ENCODE data around the gene SCGN.
"Not testable (repeated sequence)": the region's sequence is repeated elsewhere in the genome, so short reads cannot be mapped to it uniquely, and the experiment has no call there.

The SCGN gene

DNA sequence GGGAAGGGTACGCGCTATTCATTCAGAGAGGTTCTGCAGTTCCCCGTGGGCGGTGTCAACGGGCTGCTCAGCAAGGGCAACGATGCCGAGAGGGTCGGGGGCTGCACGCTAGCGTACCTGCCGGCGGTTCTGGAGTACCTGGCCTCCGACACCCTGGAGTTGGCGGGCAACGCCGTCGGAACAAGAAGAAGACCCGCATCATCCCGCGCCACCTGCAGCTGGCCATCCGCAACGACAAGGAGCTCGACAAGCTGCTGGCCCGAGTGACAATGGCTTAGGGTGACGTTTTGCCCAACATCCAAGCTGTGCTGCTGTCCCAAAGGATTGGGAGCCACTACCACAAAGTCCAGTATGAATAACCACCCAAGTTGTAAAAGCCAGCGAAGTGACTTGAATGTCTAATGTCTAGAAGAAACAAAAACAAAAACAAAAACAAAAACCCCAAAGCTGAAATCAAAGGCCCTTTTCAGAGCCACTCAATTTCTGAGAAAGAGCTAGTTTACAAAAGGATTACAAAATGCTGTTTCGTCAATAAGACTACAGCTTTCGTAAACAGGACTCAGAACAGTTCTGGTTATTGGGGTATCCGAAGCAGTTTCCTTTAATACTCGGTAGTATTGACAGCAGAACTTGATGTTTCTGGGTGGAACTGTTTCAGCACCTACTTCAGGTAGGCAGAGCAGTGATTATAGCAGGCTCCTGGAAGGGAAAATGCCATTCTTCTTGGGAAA, 80.6 kb downstream of the SCGN start:
- no peak for DNase-seq

DNA sequence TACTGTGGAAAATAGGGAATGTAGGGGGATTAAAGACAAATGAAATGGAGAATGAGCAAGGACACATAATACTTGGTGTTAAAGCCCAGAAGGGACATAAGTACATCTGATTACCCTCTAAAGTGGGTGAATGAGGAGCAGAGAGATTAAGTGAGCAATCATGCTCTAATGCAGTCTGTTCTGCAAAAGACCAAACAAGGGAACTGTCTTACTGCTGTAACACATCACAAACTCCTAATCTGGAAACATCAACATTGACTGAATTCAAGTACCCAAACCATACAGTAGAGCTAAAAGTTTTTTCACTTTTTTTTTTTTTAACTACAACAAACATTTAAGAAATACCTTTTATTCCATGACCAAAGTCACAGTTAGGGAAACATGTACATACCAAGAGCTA, 83.2 kb downstream of the SCGN start:
- no peak for DNase-seq

DNA sequence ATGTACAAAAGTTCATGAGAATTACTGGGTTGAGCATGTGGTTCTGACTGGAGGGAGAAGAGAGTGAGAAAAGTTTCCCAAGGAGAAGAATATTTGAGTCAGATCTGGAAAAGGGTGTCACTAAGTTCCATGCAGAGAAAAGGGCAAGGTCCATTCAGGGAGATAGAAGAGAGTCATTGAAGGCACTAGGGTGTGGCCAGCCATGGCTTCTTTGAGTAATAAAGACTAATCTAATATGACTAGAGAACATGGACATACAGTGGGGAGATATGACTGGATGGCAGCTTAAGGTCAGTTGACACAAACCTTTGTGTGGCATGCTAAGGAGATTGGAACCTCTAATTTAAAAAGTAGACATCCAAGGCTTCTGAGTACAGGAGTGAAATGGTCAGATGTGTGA, 91.9 kb downstream of the SCGN start:
- no peak for DNase-seq

DNA sequence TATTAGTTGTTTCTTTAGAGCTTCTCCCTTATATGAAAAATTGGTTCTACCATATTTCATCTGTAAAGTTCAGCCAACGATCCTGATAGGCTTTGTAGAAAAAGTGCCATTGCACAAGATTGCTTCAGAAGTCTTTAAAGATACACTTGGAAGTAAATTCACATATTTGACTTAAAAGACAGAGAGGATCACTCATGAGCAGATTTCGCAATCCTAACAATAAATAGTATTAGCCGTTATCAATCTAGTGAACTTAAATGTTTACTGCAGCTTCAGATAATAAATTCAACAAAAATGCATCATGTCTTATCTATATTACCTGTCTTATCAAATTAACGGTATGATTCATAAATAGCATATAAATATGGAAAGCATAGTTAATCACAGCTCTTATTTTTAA, 93.8 kb downstream of the SCGN start:
- DNase-seq: no peak

DNA sequence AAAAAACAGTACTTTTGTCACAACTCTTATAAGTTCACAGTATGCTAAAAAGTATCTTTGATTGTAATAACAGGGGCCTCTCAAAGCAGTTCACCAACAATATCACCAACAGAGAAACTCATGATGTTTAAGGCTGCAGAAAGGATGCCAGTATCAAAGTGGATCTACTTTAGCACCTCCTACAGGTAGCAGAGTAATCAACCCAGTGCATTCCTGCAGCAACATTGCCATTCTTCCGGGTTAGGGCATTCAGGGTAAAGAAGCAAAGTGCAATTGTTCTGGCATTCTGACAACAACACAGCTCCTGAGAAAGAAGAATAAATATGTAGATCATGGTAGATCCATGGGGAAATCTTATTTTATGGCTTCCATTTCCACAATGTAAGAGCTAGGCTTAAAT, 95.0 kb downstream of the SCGN start:
- no peak for DNase-seq

DNA sequence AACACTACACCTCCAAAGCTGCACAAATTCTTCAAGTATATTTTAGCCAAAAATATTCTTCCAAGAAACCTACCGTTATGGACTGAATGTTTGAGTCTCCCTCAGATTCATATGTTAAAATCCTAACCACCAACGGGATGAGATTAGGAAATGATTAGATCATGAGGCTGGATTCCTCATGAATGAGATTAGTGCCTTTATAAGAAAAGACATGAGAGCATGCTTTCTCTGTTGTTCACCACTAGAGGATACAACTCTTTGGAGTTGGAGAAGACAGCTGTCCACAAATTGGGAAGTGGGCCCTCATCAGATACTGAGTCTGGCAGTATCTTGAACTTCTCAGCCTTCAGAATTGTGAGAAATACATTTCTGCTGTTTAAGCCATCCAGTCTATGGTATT, 95.5 kb downstream of the SCGN start:
- no peak for DNase-seq

DNA sequence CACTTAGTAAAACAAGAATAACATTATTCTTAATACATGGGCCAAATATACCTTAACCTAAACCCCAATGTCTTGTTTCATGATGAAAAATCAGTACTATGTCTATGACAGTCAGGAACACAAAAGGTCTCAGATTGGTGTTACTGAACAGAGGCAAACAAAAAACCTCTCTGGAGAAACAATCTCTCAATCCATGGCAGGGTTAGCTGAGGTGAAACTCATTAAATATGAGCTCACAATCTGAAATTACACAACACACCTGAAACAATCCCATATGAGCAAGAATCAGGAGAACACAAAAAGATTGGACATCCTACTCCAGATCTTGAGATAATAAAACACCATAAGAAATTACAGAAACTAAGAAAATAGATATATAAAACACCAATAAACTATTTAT, 96.0 kb downstream of the SCGN start:
- no peak for DNase-seq

DNA sequence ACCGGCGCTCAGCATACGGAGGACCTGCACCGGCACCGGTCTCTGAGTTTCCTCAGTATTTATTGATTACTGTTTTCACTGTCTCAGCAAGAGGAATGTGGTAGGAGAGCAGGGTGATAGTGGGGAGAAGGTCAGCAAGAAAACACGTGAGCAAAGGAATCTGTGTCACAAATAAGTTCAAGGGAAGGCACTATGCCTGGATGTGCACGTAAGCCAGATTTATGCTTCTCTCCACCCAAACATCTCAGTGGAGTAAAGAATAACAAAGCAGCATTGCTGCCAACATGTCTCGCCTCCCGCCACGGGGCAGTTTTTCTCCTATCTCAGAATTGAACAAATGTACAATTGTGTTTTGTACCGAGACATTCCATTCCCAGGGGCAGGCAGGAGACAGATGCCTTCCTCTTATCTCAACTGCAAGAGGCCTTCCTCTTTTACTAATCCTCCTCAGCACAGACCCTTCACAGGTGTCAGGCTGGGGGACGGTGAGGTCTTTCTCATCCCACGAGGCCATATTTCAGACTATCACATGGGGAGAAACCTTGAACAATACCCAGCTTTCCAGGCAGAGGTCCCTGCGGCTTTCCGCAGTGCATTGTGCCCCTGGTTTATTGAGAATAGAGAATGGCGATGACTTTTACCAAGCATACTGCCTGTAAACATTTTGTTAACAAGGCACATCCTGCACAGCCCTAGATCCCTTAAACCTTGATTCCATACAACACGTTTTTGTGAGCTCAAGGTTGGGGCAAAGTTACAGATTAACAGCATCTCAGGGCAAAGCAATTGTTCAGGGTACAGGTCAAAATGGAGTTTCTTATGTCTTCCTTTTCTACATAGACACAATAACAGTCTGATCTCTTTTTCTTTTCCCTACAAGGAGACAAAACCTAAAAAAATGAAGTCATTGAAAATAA, 96.8 kb downstream of the SCGN start:
- DNase-seq: not testable (repeated sequence)

DNA sequence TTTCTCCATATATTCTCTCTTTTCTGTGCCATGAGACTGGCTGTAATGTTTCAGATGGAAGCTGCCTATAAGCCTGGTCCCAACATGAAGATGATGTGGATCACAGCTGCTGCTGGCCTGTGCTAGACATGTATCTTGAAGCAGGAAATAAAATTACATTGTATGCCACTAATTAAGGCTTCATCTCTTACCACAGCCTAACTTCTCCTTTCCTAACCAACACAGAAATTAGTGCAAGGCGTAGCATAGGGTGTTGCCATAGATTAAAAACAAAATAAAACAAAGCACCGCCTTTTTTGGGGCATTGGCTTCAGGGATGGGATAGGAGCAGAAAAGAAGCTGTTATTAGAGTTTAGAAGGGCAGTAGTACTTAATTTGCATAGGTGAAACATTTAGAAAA, 97.8 kb downstream of the SCGN start:
- DNase-seq: no peak

DNA sequence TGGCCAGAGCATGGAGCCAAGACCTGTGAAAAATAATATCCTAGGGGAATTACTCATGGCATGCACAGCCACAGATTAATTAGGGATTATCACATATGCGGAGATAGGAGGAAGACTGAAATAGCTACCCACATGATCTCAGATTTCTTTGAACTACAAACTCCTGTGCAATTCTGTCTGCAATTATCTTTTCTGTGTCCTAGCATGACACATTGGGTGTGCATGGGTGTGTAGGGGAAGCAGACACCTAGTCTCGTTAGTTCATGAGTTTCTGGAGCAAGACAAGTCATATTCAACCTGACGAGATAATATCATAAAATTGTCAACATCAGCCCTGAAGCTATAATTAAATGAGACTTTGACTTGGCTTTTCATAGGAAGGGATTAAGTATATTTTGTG, 98.9 kb downstream of the SCGN start:
- DNase-seq: no peak

All from activated CD4-positive, CD25-positive, alpha-beta regulatory T cell treated with anti-CD3 and anti-CD28 coated beads, Interleukin-2, amount 50 U/mL, for 72 hours (primary cell).